HG03575 (cell line): Measurements from ENCODE around the gene FIS1.

Experiments
- ATAC-seq: cut with Tn5 transposase; IDR thresholded peaks from one replicate; pipeline ENCODE4 v1.9.1; 2021; ENCODE audit not compliant: unreplicated experiment, insufficient number of reproducible peaks, low FRiP score; ENCODE audit errors: extremely low read depth

Gene FIS1

GRCh38 chr7:101236292-101236835, 8.5 kb downstream of the FIS1 start:
- ATAC-seq, result no peak

GRCh38 chr7:101235522-101235921, 9.4 kb downstream of the FIS1 start:
- no peak for ATAC-seq

- no peak for ATAC-seq
Measured at GRCh38 chr7:101235050-101235449, 9.8 kb downstream of the FIS1 start.

- no peak for ATAC-seq
Measured at GRCh38 chr7:101234636-101235035, 10.2 kb downstream of the FIS1 start.

GRCh38 chr7:101233907-101234547, 10.9 kb downstream of the FIS1 start:
- ATAC-seq, result no peak

GRCh38 chr7:101232141-101232850, 12.6 kb downstream of the FIS1 start:
- ATAC-seq, result no peak

GRCh38 chr7:101231644-101232043, 13.2 kb downstream of the FIS1 start:
- no peak for ATAC-seq

GRCh38 chr7:101226721-101227120, 18.2 kb downstream of the FIS1 start:
- no peak for ATAC-seq

GRCh38 chr7:101225650-101226049, 19.2 kb downstream of the FIS1 start:
- ATAC-seq, result no peak

GRCh38 chr7:101223528-101223927, 21.4 kb downstream of the FIS1 start:
- no peak for ATAC-seq

- no peak for ATAC-seq
Measured at GRCh38 chr7:101222275-101222830, 22.5 kb downstream of the FIS1 start.

- no peak for ATAC-seq
Measured at GRCh38 chr7:101220295-101220694, 24.6 kb downstream of the FIS1 start.

GRCh38 chr7:101218236-101219125, 26.4 kb downstream of the FIS1 start:
- ATAC-seq, result no peak

- peak; percentile 41 for ATAC-seq
Measured at GRCh38 chr7:101217388-101218235, 27.3 kb downstream of the FIS1 start, which contains the start of the genes PLOD3 and ZNHIT1. TSS of gene PLOD3 (minus strand) at chr7:101217581. CDS start at chr7:101217274, 307 bp downstream. TSS of gene ZNHIT1 (plus strand) at chr7:101218165. CDS start at chr7:101218196, 31 bp downstream.

GRCh38 chr7:101216860-101217387, 28.0 kb downstream of the FIS1 start:
- ATAC-seq, result no peak

- ATAC-seq, result no peak
Measured at GRCh38 chr7:101216001-101216859, 28.7 kb downstream of the FIS1 start.

GRCh38 chr7:101212014-101212413, 32.9 kb downstream of the FIS1 start:
- ATAC-seq, result no peak
